ENCODE results near the gene HAO1.

The HAO1 gene

DNA sequence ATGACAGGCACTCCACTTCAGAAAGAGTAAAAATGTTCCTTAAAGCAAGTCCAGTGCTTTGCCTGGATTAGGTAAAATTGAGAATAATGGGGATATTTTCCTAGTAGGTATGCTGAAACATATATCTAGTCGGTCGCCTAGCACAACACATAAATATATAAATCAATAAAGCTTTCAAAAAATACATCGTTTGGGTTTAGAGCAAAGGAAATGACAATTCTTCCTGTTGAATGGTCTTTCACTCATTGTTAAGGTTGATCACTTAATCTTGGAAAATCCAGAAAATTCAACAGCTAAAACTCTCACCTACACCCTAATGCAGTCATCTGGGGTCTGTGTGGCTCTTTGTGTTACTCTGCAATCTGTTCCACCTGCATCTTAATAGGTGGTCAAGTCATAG is 13.9 kb downstream of the HAO1 start:
- no peak for DNase-seq

GRCh38 chr20:7924692-7925091 is 15.6 kb downstream of the HAO1 start:
- DNase-seq, result no peak

DNA sequence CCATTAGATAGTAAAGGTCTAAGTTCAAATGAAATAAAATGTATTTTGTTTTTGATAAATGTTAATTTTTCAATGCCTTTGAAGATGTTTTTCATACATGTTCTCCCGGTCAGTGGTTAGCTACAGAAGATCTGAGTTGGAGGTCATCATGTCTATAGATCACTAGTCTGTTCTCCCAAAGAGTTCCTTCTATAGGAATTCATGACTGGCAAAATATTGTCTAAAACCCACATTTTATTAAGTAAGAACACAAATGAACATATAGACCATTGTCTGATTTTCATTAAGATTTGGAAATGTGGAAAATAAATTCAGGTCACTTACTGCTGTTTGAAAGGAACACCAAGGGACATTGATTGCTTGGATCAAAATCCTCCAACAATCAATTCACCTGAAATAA is 23.6 kb downstream of the HAO1 start:
- no peak for DNase-seq

- no peak for DNase-seq
Observed at GRCh38 chr20:7912551-7912950, 27.7 kb downstream of the HAO1 start.

DNA sequence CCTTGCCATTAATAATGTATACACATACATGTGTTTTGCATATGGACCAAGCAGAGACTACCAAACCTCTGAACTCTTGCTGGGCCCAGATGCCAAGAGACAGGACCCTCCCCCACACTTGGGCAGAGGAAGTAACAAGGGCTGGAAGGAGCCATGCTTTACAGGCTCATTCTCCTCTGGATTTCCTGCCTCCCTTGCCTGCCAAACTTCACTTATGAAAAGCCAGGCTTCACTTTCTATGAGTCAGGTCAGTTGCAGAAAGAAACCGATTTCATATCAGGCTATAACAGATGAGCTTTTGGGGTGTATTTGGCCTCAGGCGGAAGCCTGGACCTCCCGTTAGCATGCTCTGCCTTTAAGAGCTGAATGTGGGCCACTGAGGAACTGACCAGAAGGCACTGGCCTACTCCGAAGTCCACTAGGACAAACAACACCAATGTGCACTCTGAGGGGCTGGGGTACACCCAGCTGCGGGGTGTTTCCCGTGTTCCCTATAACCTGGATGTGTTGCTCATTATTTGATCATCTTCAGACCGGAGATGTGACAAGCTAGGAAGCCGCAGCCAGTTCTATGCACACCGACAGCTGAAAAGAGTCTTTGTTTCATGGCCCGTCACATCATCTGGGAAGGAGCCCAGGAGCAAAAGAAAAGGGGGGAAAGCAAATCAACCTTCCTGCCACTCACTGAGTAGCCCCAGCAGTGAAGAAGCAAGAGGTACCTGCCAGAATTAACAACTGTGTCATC is 28.5 kb downstream of the HAO1 start:
- DNase-seq, result no peak

- no peak for DNase-seq
Observed at GRCh38 chr20:7908905-7909304, 31.4 kb downstream of the HAO1 start.

- DNase-seq, result no peak
Observed at GRCh38 chr20:7903429-7903828, 36.8 kb downstream of the HAO1 start.

DNA sequence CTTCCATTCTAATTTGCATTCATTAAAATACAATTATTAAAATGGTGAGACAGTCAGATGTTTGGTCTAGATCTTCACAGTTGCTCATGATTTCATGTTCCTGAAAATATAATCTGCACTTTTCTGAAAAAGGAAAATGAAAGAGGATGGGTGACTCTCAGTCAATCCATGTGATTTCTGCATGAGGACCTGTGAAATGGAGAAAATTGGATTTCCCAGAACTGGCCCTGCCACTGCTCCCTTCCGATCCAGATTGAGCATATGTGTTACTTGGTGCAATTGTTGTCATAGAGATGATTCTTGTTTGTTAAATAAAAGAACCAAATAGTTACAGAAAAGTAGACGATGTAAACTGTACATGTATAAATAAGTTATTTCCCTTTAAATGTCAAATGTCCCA is 37.4 kb downstream of the HAO1 start:
- no peak for DNase-seq

- DNase-seq, result no peak
Observed at GRCh38 chr20:7897781-7898364, 42.4 kb downstream of the HAO1 start.

DNA sequence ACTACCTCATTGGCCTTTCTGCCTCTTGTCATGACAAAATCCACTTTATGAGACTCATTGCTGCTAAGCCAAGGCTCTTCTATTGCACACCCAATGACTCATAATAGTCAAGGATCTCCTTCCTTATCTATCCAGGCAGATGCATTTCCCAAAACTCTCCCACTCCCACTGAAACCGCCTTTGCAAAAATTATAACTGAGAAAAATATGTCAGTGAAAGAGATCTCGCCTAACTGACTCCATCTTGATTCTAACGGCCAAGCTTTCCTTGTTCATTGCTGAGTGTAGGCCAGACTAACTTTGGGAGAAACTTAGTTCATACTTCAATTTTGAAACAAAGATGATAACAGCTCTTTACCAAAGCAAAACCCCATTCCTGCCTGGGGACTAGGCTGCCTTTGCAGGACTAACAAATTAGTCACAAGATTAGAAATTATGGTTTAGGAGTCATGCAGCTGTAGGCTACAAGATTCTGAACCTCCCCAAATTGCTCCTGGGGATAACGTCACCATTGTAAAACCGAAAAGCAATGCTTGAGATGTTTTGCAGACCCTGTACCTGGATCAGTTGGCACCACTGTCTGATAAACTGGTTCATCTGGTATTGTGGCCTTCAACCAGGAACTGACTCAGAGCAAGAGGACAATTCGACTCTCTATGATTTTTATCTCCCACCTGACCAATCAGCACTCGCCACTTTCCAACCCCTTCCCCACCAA is 47.1 kb downstream of the HAO1 start:
- DNase-seq, result no peak

DNA sequence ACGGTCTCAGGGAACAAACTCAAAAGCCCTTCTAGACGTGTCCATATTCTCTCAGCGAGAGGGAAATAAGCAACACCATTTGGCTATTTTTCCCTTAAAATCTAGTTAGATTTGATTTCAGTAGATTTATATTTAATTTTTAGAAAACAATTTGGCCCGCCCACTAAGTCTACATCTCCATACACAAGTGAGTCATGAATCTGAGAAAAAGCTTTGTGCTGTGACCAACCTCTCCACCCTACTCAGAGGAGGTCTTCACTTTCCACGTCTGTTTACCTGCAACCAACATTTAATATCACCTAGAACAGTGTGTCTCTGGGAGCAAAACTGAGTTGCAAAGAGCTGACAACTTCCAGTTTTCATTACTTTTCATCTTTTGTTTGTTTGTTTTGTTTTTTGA is 48.6 kb downstream of the HAO1 start:
- DNase-seq, result no peak

- DNase-seq, result no peak
Observed at GRCh38 chr20:7889736-7890135, 50.5 kb downstream of the HAO1 start.

GRCh38 chr20:7883741-7884140 is 56.5 kb downstream of the HAO1 start:
- DNase-seq, result no peak

DNA sequence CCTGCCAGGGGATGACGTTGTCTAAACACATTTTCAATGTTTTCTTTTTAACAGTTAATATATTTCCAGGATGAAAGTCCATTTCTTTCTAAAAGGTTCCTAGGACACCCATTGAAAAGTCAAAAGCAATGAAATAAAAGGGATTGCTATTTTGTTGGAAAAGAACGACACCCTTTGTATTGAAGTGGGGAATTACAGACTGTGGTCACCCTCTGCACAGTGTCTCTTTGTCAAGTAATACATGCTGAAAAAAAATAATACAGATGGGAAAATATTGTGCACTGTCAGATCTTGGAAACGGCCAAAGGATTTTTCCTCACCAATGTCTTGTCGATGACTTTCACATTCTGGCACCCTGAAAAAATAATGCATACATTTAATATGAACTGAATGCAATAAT is 56.9 kb downstream of the HAO1 start:
- DNase-seq, result no peak

GRCh38 chr20:7882076-7882475 is 58.2 kb downstream of the HAO1 start:
- no peak for DNase-seq

- no peak for DNase-seq
Observed at GRCh38 chr20:7881551-7881950, 58.7 kb downstream of the HAO1 start.

DNA sequence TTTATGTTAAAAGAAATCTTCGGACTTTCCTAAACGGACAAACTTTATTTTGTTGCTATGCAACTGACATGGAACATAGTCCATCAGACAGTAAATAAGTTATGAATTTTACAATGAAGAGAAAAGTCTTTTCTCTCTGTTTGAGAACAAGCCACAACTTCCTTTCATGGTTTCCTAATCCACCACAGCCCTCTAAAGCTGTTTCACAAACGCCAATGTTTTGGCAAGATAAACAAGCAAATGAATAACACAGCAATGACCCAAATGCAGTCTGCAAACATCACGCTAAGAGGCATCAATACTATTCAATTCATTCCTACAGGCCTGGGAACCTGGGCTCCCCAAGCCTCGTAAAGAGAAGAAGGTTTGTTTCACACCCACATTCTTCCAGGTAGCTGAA is 60.4 kb downstream of the HAO1 start:
- no peak for DNase-seq

GRCh38 chr20:7868108-7868507 is 72.2 kb downstream of the HAO1 start:
- no peak for DNase-seq

GRCh38 chr20:7866285-7866684 is 74.0 kb downstream of the HAO1 start:
- DNase-seq, result no peak

- no peak for DNase-seq
Observed at GRCh38 chr20:7859356-7859802, 80.9 kb downstream of the HAO1 start.

DNA sequence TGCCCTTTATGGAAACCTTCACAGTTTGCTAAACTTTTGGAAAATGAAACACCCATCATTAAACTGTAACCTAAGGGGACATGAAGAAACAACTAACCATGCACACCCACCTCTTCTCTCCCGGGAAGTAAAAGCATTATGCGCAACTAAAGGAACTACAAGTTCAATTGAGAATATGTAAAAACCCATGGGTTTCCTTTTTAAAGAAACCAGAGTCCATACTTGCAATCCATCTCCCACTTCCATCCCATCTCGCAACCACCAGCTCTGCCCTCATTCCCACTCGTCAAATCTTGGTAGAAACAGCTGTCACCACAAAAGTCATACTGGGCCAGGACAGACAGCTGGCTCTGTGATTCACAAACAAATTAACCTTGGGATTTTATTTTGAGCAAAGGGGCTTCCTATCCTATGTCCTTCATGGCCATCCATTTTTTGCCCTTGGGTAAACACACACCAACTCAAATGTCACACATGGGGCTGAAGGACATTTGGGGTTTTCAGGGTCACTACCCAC is 81.5 kb downstream of the HAO1 start:
- no peak for DNase-seq

DNA sequence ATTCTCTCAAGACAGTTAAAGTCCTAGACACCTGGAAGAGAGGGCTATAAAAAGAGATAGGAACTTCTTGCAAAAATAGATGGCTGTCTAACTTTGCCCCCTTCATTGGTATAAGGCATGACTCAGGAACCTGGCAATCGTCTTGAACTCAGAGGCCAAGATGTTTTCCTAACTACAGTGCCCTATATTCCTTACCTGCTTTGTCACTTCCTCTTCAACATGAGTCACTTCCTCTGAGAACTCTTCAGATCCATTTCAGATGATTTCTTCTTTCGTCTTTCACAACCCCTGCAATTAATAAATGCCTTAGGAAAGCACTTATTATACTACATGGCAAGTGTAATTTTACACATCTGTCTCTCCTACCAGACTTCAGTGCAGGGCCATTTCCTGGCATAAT is 83.5 kb downstream of the HAO1 start:
- DNase-seq, result no peak

DNA sequence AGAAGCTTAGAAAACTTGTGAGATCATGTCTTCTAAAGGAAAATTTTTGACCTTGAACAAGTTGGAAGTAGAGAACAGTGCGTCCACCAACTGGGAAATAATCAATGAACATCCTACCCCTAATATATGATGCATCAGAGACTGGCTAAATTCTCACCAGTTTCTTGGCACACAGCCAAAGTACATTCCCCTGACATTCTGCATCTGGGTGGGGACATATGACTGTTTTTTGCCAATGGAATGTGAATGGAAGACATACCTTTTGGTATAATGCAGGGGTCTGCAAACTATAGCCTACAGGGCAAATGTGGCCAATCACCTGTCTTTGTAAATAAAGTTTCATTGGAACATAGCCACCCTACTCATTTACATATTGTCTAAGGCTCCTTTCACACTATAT is 84.7 kb downstream of the HAO1 start:
- no peak for DNase-seq

GRCh38 chr20:7853493-7853892 is 86.8 kb downstream of the HAO1 start:
- DNase-seq, result no peak

All from activated CD4-positive, CD25-positive, alpha-beta regulatory T cell treated with anti-CD3 and anti-CD28 coated beads, Interleukin-2, amount 50 U/mL, for 72 hours (primary cell).